Left hindlimb (tissue), 1 donor: ENCODE data around the gene ZNF526.
A peak's percentile ranks its signal among the peaks of the same experiment; 100 is the strongest.

Experiments
- DNase-seq: peaks from one replicate; pipeline ENCODE4 v3.0.0-alpha.2; 2018

Gene ZNF526

GRCh38 chr19:42226886-42227285 is 6.8 kb downstream of the ZNF526 start:
- no peak for DNase-seq

DNA sequence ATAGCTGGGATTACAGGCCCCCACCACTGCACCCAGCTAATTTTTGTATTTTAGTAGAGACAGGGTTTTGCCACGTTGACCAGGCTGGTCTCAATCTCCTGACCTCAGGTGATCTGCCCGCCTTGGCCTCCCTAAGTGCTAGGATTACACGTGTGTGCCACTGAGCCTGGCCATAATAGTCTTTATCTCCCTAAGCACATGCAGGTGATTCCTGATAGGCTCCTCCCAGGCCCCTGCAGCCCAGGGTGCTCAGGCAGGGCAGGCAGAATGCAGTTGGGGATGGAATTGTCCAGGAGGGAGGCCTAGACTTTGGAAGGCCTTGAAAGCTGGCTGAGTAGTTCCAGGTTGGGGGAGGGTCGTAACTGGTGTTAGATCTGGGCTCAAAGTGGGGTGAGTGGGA is 8.5 kb downstream of the ZNF526 start:
- DNase-seq = no peak

GRCh38 chr19:42229301-42229854 is 9.3 kb downstream of the ZNF526 start:
- no peak for DNase-seq

- no peak for DNase-seq
Observed at GRCh38 chr19:42229855-42230351, 9.8 kb downstream of the ZNF526 start.

GRCh38 chr19:42230571-42230970 is 10.5 kb downstream of the ZNF526 start:
- DNase-seq = no peak

- no peak for DNase-seq
Observed at GRCh38 chr19:42232435-42232834, 12.3 kb downstream of the ZNF526 start.

DNA sequence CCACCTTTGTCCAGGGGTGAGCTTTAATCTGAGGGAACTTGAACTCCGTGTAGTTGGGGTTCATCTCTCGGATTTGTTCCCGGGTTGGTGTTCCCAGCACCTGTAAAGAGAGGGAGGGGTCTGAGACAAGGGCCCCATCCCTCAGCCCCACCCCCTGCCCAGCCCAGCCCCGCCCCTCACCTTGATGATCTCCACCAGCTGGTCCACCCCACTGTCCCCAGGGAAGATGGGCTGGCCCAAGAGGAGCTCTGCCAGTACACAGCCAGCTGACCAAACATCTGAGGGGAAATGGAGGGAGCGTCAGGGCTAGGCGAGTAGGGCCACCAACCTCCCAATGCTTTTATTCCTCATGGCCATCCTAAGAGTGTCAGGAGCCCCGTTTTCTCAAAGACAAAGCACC is 13.0 kb downstream of the ZNF526 start:
- DNase-seq = no peak

DNA sequence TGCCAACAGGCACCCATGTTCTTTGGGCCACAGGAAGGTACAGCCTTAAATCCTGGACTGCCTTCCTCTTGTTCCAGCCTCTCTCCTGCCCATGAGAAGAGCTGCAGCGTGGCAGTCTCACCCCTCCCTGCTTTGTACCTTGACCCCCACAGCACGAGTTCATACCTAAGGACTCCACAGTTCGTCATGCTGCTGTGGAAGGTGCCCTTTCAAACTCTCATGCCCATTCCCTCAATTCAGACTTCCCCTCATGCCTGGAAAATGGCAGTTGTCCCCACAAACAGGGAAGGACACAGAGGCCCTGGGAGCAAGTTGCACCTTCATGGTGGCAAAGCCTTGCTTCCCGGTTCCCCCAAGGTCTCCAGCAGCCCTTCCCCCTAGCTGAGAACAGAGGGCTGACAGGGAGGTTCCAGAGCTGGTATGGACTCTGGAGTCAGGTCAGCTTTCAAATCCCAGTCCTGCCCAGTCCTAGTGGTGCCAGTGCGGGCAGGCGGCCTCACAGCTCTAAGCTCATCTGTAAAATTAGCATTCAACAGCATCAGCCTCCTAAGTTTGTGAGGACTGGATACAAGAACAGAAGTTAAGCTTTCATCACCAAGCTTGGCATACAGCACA is 13.7 kb downstream of the ZNF526 start:
- no peak for DNase-seq

GRCh38 chr19:42234364-42234763 is 14.3 kb downstream of the ZNF526 start:
- DNase-seq = no peak

DNA sequence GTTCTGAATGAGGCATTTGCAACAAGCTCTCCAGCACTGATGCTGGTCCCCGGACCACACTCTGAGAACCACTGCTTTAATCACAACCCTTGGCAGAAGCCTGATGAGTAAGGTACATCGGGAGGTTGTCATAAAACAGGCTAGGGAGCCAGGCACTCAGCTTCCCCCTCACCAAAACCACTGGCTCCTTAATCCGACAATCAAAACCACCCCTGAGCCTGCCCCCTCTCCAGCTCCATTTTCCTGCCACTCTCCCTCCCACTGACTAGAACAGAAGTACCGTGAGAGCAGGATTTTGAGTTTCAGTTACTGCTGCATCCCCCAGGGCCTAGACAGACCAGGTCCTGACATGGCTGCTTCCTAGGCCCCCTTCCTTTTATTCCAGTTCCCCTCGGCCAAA is 15.1 kb downstream of the ZNF526 start:
- no peak for DNase-seq

DNA sequence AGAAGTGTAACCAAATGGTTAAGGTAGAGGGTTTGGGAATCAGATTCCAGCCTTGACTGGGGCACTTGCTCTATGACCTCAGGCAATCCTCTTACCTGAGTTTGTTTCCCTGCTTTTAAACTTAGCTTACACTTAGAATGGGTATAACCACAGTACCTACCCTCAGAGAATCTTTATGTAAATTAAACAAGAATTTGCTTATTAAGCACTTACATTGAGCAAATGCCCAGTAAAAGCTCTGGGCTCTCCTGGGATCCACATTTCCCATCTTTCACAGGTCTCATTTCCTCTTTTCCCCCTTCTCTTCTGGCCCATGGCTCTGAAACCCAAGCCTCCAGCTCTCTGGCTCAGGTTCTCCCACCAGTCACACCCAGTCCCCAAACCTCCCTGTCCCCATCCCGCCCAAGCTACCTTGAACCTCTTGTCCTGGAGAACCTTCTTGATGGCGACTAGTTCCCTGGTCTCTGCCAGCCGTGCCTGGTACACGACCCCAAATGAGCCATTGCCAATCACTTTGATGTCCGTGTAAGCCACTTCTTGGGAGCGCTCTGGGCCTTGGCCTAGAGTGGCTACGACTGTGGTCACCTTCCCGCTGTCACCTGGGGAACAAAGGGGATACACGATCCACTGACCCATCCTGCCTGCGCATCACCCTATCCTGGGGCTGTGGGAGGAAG is 19.6 kb downstream of the ZNF526 start:
- peak; percentile 23 for DNase-seq

GRCh38 chr19:42241279-42241678 is 21.2 kb downstream of the ZNF526 start:
- DNase-seq = no peak

DNA sequence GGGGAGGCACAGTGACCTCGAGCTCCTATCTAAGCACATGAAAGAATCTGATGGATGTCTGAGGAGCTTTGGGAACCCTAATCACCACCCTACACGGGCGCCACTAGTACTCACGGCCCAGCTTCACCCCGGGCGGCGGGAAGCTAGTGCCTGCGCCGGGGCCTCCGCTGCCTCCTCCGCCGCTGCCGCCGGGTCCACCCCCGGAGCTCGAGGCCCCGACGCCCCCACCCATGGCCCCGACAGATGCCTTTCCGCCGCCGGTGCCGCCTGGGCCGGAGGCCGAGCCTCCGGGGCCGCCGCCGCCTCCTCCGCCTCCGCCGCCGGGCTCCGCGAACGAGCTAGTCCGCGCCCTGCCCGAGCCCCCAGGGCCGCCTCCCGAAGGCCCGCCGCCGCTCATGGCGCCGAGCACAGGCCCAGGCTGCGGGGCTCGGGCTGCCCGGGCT is 22.0 kb downstream of the ZNF526 start:
- DNase-seq = no peak

GRCh38 chr19:42242512-42243409 is 22.6 kb downstream of the ZNF526 start, which contains the start of gene GSK3A:
Gene GSK3A, minus strand, starts transcription at chr19:42242602. Its CDS starts 137 bp downstream, at chr19:42242465.
- DNase-seq = peak; percentile 99

GRCh38 chr19:42244347-42245220 is 24.5 kb downstream of the ZNF526 start:
- peak; percentile 95 for DNase-seq

DNA sequence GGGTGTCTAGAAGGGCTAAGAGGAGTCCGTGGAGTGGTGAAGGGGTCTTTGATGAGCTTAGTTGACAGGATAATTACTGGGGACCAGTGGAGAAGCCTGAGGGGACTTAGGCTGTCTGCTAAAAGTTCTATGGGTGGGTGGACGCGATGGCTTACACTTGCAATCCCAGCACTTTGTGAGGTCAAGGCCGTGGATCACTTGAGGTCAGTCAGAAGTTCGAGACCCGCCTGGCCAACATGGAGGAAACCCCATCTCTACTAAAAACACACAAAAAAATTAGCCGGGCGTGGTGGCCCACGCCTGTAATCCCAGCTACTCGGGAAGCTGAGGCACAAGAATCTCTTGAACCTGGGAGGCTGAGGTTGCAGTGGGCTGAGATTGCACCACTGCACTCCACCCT is 25.1 kb downstream of the ZNF526 start:
- no peak for DNase-seq

GRCh38 chr19:42246143-42246921 is 26.2 kb downstream of the ZNF526 start:
- peak; percentile 82 for DNase-seq

GRCh38 chr19:42246922-42247639 is 27.0 kb downstream of the ZNF526 start:
- peak; percentile 38 for DNase-seq

DNA sequence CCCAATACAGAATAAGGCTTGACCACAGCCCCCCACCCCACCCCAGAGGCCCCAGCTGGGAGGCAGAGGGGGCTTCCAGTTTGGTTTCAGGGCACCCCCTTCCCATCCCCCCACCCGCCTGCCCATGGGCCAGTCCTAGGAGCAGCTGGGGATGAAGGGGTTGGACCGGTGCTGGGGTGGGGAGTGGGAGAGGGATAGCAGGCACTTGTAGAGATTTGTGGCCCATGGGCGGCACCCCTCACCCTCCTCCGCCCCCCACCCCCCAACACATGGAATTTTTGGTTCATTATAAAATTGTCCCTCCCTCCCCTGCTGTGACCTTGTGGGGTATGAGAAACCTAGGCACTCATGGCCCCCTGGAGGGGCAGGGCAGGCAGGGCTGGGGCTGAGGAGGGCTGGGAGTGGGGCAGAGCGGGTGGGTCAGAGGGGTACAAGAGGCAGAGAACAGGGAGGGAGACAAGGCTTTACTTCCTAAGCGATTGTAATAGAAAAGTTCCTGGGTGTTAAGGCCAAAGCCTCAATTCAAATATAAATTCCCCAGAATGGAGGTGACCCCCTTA is 27.6 kb downstream of the ZNF526 start:
- no peak for DNase-seq
